IPS-NIHi7 (cell line): Measurements from ENCODE around the gene MEIS1.
"Not testable (repeated sequence)": the region's sequence is repeated elsewhere in the genome, so short reads cannot be mapped to it uniquely, and the experiment has no call there.

Experiments used
- DNase-seq: peaks from one replicate; pipeline ENCODE4 v3.0.0; 2012; ENCODE audit warnings: mixed read lengths; ENCODE audit errors: extremely low spot score

Gene MEIS1

GRCh38 chr2:66434679-66435548, at the start of gene MEIS1:
TSS of gene MEIS1 (plus strand) at chr2:66435125. CDS start at chr2:66435857, 732 bp downstream.
- DNase-seq, result peak; percentile 60

GRCh38 chr2:66387016-66387753, 47.7 kb upstream of the MEIS1 start:
- no peak for DNase-seq

DNA sequence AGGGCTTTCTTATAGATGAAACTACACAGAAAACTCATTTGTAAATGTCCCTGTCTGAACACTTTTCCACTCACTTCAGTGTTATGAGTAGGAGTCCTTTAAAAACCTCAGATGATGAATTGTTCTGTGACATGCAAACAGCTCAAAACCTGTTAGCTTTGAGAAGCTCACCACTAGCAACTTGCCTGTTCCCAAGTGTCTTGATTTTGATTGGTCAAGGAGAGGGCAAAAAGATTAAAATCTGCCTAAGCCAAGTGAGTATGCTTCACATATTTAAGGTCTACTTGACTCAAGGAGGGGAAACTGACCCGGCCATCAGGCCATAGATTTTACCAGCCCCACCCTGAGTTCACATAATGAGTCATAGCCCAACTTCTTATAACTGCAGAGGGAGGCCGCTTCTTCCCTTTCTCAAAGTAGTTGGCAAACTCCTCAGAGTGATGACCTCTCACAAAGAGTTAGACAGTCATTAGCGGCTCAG, 45.2 kb upstream of the MEIS1 start:
- DNase-seq, result no peak

DNA sequence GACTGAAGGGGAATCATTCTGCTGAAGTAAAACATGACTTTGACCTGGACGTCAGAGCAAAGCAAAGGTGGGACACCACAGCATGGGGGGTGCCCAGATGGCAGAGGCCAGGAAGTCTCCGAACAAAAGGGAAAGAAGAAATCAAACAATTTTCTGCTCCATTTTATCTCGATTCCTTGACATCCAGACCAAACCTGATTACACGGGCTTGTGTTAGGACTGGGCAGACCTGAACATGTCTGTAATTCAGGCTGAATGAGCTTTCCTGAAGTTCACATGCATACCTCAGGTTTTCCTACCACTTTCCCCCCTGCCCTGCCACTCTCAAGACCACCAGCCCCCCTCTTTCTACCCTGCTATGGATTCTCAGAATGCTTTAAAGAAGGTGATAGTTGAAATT, 44.8 kb upstream of the MEIS1 start:
- no peak for DNase-seq

DNA sequence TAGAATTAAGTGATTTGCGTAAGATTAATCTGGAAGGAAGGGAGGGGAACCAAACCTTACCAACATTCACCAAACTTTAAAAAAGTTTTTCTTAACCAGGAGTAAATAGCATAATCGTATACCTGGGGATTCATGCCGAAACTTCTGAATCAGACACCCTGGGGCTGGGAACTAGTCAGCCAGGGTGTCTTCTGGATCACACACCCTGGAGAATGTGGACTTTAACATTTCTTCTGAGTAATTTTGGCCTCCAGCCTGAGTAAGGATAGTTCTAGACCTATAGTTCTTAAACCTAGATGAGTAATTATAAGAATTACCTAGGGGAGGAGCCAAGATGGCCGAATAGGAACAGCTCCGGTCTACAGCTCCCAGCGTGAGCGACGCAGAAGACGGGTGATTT, 44.1 kb upstream of the MEIS1 start:
- DNase-seq, result no peak

GRCh38 chr2:66391240-66391639, 43.7 kb upstream of the MEIS1 start:
- not testable (repeated sequence) for DNase-seq

- DNase-seq, result no peak
Measured at GRCh38 chr2:66405473-66405872, 29.5 kb upstream of the MEIS1 start.

GRCh38 chr2:66408905-66409304, 26.0 kb upstream of the MEIS1 start:
- DNase-seq, result no peak

GRCh38 chr2:66412874-66413273, 22.1 kb upstream of the MEIS1 start:
- no peak for DNase-seq

GRCh38 chr2:66414896-66415295, 20.0 kb upstream of the MEIS1 start:
- peak; percentile 53 for DNase-seq

GRCh38 chr2:66418381-66418780, 16.5 kb upstream of the MEIS1 start:
- no peak for DNase-seq

- DNase-seq, result no peak
Measured at GRCh38 chr2:66421612-66422011, 13.3 kb upstream of the MEIS1 start.

- no peak for DNase-seq
Measured at GRCh38 chr2:66423391-66424124, 11.4 kb upstream of the MEIS1 start.

DNA sequence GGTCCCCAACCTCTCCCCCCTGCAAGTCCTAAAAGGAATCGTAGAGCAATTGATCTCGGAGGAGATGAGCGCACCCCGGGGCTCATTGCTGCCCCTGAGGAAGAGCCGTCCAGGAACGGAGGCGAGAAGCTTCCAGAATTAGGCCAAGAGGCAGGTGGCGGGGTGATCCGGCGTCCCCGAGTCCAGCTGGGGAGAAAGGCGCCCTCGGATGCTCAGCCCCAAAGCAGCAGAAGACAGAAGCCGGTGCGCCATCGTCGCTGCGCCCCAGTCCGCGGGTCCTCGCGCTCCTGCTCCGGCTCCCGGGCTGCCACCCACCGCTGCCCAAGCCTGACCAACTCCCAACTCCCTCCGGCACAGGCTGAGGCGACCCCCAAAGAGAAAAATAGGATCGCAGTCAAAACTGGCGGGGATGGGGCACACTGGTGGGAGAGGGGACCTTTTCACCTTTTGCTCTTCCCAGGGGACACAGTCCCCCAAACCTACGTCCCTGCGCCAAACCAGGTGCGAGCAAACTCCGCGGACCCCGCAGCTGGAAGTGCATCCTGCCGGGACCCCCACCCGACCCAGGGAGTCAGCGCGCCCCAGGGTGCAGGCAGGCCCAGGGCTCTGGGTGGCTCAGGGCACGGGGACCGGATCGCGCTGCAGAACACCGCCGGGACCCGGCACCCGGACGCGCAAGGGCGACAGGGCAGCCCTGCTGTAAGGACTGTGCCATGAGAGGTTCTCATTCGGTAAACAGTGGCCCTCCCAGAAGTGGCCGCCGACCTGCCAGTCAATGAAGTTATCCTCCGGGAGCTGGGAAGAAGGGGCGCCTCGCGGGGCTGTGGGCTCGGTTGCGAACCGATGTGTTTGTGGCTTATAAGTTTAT, 8.4 kb upstream of the MEIS1 start:
- no peak for DNase-seq

- no peak for DNase-seq
Measured at GRCh38 chr2:66427300-66427699, 7.6 kb upstream of the MEIS1 start.

DNA sequence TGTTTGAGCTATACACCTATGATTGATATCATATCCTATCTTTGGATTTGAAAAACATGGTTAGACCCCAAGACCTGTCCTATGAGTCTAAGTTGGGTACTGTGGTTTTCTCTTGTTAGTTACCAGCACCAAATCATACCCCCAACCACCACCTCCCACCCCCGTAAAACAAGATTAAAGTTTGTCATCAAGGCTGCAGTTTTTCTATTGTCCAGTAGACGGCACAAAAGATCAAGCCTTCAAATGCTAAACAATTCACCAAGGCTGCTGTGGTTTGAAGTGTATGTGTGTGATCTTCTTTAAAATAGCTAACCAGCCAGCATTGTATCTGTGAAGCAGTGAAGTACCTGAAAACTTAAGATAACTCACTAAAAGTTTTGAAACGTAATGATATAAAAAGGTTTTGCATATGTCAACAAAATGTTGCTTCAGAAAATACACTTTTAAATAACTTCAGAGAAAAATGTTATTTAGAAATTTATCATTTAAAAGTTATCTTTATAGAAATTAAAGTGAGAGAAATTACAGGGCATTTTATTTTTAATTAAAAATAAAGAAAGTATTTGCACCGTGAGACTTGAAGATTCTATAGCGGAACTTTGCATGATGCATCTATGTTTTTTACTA, 5.8 kb upstream of the MEIS1 start:
- DNase-seq, result no peak

DNA sequence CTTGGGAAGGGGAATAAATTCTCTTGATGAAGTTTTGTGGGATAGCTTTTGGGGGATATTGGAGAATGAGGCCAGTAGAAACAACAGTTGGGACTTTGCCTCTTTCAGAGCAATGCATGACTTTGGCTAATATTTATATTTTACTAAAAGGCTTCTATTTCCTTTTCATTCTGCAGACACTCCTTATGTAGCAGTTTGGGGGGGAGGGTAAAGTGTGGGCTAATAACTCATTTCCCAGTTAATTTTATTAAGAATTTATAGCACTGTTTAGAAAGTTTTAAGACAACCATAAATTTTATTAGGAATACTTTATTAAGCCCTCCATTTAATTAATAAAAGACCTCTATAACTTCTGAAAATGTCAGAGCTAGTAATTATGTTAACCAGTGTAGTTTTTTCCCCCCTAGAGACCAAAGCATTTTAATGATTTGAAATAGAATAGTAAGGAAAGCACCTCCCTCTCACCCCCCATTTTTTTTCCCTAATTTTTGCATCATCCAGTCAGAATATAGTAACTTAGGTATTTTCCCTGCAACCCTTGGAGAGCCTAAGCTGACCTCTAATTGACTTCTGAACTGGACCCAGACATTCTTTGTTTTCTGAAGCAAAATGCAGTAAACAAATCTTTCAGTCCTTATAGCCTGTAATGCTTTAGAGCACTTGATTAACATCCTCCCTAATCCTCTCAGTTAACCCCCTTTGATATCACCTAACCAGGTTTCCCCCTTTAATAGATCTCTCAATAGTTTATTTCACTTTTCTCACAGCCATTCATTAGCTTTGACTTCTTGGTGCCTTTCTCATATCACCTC, 5.0 kb upstream of the MEIS1 start:
- no peak for DNase-seq

DNA sequence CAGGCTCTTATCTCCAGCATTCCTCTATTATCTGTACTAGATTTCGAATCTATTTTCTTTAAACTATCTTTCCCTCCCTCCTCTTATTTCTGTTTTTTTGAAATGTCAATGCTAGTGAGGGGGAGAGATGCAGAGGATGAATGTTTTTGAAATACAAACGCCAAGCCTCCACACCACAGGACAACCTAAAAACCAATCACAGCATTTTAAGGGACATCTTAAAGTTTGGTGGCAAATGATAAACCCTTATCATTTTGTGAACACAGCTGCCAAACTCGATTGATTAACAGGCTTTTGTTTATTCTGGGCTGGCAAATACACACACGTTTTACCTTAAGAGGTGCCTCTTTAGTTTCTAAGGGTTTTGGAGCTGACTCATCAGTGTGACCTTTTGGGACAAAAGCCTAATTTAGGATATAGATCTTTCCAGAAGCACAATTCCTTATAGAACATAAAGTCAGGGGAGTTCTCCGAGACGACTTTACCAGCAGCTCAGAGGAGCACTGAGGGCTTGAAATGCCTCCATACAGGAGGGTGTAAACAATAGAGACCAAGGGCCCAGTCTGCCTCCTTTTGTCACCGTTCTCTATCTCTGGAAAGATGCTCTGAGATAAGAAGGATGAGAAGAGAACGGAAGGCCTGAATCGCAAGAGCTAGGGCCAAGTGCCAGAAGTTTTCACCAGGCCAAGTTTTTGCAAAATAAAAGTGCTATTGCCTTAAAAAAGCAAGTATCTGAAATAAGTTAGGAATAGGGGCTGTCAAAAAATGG, 4.2 kb upstream of the MEIS1 start:
- DNase-seq, result no peak

DNA sequence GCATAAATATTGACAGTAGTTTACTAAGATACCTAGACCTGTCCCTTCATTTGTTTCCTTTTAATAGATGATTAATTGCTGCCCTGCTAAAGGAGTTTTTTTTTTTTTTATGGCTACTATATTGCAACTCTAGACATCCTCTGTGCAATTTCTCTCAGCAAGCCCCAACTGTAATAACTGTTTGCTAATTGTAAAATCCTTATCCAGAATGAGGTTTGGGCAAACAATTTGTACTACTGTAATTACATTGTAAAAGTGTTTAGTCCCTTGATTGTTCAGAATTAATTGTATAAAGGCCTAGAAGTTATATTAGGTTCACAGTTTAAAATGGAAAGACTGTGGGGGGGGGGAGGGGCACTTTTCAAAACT, 3.7 kb upstream of the MEIS1 start:
- no peak for DNase-seq
